Measurements from ENCODE around the gene SERPINA6.
"Not testable (repeated sequence)": the region's sequence is repeated elsewhere in the genome, so short reads cannot be mapped to it uniquely, and the experiment has no call there.

Gene SERPINA6

GRCh38 chr14:94278731-94279130 lies 44.4 kb downstream of the SERPINA6 start:
- no peak overlapping the region for H3K9ac ChIP-seq (ENCODE audit: low read length)
- no peaks in the 10 kb centered on the region for H3K4me1 ChIP-seq (ENCODE audit: low read length)
- H3K79me2 ChIP-seq (ENCODE audit: low read length): no peaks in the 10 kb centered on the region
- H3K27ac ChIP-seq (ENCODE audit: low read length): no peak overlapping the region
- H3K36me3 ChIP-seq (replicated peaks; ENCODE audit: low read depth, low read length): no peaks in the 10 kb centered on the region
- no peaks in the 10 kb centered on the region for H4K20me1 ChIP-seq (ENCODE audit: insufficient read depth, low read length)
- no peak overlapping the region for H3K4me2 ChIP-seq (ENCODE audit: low read length)
- H3K27me3 ChIP-seq (ENCODE audit: low read depth, low read length): no peaks in the 10 kb centered on the region
- TF ChIP-seq EZH2phosphoT487 (IDR thresholded peaks at IDR 0.05; ENCODE audit: low read depth) (no peak), CTCF (IDR thresholded peaks at IDR 0.05; ENCODE audit: low read depth, low read length) (no peak)
- H3K9me3 ChIP-seq (ENCODE audit: insufficient read depth, low read length): no peaks in the 10 kb centered on the region
- H3K4me3 ChIP-seq (ENCODE audit: low read length): no peak overlapping the region
- H2AFZ ChIP-seq (ENCODE audit: low read depth, low read length): no peak overlapping the region

GRCh38 chr14:94276898-94277561 lies 46.1 kb downstream of the SERPINA6 start:
- not testable (repeated sequence) for H3K79me2 ChIP-seq (ENCODE audit: low read length); H3K4me2 ChIP-seq (ENCODE audit: low read length); H3K4me1 ChIP-seq (ENCODE audit: low read length); H3K36me3 ChIP-seq (replicated peaks; ENCODE audit: low read depth, low read length); H3K9ac ChIP-seq (ENCODE audit: low read length); H3K27me3 ChIP-seq (ENCODE audit: low read depth, low read length); H3K9me3 ChIP-seq (ENCODE audit: insufficient read depth, low read length); H3K27ac ChIP-seq (ENCODE audit: low read length); H2AFZ ChIP-seq (ENCODE audit: low read depth, low read length); H4K20me1 ChIP-seq (ENCODE audit: insufficient read depth, low read length); H3K4me3 ChIP-seq (ENCODE audit: low read length)

- Histone ChIP-seq H3K36me3 (replicated peaks; ENCODE audit: low read depth, low read length) (no peaks in the 10 kb centered on the region), H3K27ac (ENCODE audit: low read length) (no peak overlapping the region), H3K79me2 (ENCODE audit: low read length) (no peaks in the 10 kb centered on the region), H3K4me1 (ENCODE audit: low read length) (no peaks in the 10 kb centered on the region), H4K20me1 (ENCODE audit: insufficient read depth, low read length) (no peaks in the 10 kb centered on the region), H3K4me2 (ENCODE audit: low read length) (no peak overlapping the region), H3K27me3 (ENCODE audit: low read depth, low read length) (no peaks in the 10 kb centered on the region), H3K9me3 (ENCODE audit: insufficient read depth, low read length) (no peaks in the 10 kb centered on the region), H2AFZ (ENCODE audit: low read depth, low read length) (no peak overlapping the region), H3K4me3 (ENCODE audit: low read length) (no peak overlapping the region), H3K9ac (ENCODE audit: low read length) (no peak overlapping the region)
- no peak for TF ChIP-seq CTCF (IDR thresholded peaks at IDR 0.05; ENCODE audit: low read depth, low read length)
- TF ChIP-seq EZH2phosphoT487 (IDR thresholded peaks at IDR 0.05; ENCODE audit: low read depth): no peak
Observed at GRCh38 chr14:94269156-94269555, 54.0 kb downstream of the SERPINA6 start.

- not testable (repeated sequence) for H2AFZ ChIP-seq (ENCODE audit: low read depth, low read length); H3K4me2 ChIP-seq (ENCODE audit: low read length); H3K9me3 ChIP-seq (ENCODE audit: insufficient read depth, low read length); H3K79me2 ChIP-seq (ENCODE audit: low read length); H3K36me3 ChIP-seq (replicated peaks; ENCODE audit: low read depth, low read length); H3K27me3 ChIP-seq (ENCODE audit: low read depth, low read length); H3K4me3 ChIP-seq (ENCODE audit: low read length); H4K20me1 ChIP-seq (ENCODE audit: insufficient read depth, low read length); H3K4me1 ChIP-seq (ENCODE audit: low read length); H3K27ac ChIP-seq (ENCODE audit: low read length); H3K9ac ChIP-seq (ENCODE audit: low read length)
Observed at GRCh38 chr14:94268582-94268981, 54.6 kb downstream of the SERPINA6 start.

GRCh38 chr14:94267352-94267751 lies 55.8 kb downstream of the SERPINA6 start:
- Histone ChIP-seq H3K4me1 (ENCODE audit: low read length) (no peaks in the 10 kb centered on the region), H3K27ac (ENCODE audit: low read length) (no peak overlapping the region), H3K4me3 (ENCODE audit: low read length) (no peak overlapping the region), H3K9ac (ENCODE audit: low read length) (no peak overlapping the region), H2AFZ (ENCODE audit: low read depth, low read length) (no peak overlapping the region), H3K27me3 (ENCODE audit: low read depth, low read length) (no peaks in the 10 kb centered on the region), H3K79me2 (ENCODE audit: low read length) (no peaks in the 10 kb centered on the region), H3K36me3 (replicated peaks; ENCODE audit: low read depth, low read length) (peaks cover 2% of the 10 kb centered on the region), H4K20me1 (ENCODE audit: insufficient read depth, low read length) (no peaks in the 10 kb centered on the region), H3K9me3 (ENCODE audit: insufficient read depth, low read length) (peaks cover 5% of the 10 kb centered on the region; the same call in 1 of the 2 replicates), H3K4me2 (ENCODE audit: low read length) (no peak overlapping the region)
- no peak for TF ChIP-seq EZH2phosphoT487 (IDR thresholded peaks at IDR 0.05; ENCODE audit: low read depth)
- no peak for TF ChIP-seq CTCF (IDR thresholded peaks at IDR 0.05; ENCODE audit: low read depth, low read length)

GRCh38 chr14:94264195-94264594 lies 58.9 kb downstream of the SERPINA6 start:
- not testable (repeated sequence) for H4K20me1 ChIP-seq (ENCODE audit: insufficient read depth, low read length); H3K4me3 ChIP-seq (ENCODE audit: low read length); H3K36me3 ChIP-seq (replicated peaks; ENCODE audit: low read depth, low read length); H3K27ac ChIP-seq (ENCODE audit: low read length); H3K4me2 ChIP-seq (ENCODE audit: low read length); H3K79me2 ChIP-seq (ENCODE audit: low read length); H3K4me1 ChIP-seq (ENCODE audit: low read length); H3K9ac ChIP-seq (ENCODE audit: low read length); H2AFZ ChIP-seq (ENCODE audit: low read depth, low read length); H3K9me3 ChIP-seq (ENCODE audit: insufficient read depth, low read length); H3K27me3 ChIP-seq (ENCODE audit: low read depth, low read length)

Measured in OCI-LY3 (cell line).